H1 (cell line): ENCODE results near the gene RNF144A. TPM values are rescaled to one million over a fixed set of nuclear protein-coding genes. Genes with fewer than 3 reads are reported as not detected.

Source experiments
- CTCF ChIA-PET: fragments of 300-600 bp; sonication (Branson Sonifier 250); formaldehyde crosslinking; loops from one replicate; lab custom pipeline; 2021; ENCODE audit not compliant: partially characterized antibody; lab: Charles Lee
- POLR2A ChIA-PET: fragments of 300-600 bp; sonication (Branson Sonifier 250); formaldehyde crosslinking; loops from one replicate; lab custom pipeline; 2021; ENCODE audit warnings: inconsistent platforms; ENCODE audit not compliant: partially characterized antibody; lab: Charles Lee
- DNase-seq, 2 experiments: peaks; one replicate each; pipeline versions ENCODE4 v3.0.0 to v3.0.0-alpha.2; 2010 to 2022; ENCODE audit warnings: low spot score in 2 of 2, low read depth in 1 of 2, mixed read lengths in 1 of 2
- FAIRE-seq: peaks from 2 replicates; lab custom pipeline; 2011; peaks lifted over from hg19 to GRCh38; lab: Jason Lieb, UNC
- H2AFZ ChIP-seq: 2 replicates; pipeline ENCODE4 v1.8.1; 2012; ENCODE audit warnings: low read length, inconsistent platforms
- H2AK5ac ChIP-seq: 2 replicates; pipeline ENCODE4 v1.6.1; 2013; ENCODE audit warnings: low read depth, low read length
- H2BK120ac ChIP-seq: replicated peaks from 2 replicates; pipeline ENCODE3; 2013; ENCODE audit warnings: low read depth, low read length, inconsistent platforms
- H2BK12ac ChIP-seq: 2 replicates; pipeline ENCODE4 v1.6.1; 2013; ENCODE audit warnings: low read depth, low read length
- H2BK15ac ChIP-seq: 2 replicates; pipeline ENCODE4 v1.6.1; 2013; ENCODE audit warnings: low read length
- H2BK20ac ChIP-seq: 2 replicates; pipeline ENCODE4 v1.6.1; 2013; ENCODE audit warnings: low read length
- H2BK5ac ChIP-seq: 2 replicates; pipeline ENCODE4 v1.6.1; 2013; ENCODE audit warnings: low read depth, low read length
- H3K14ac ChIP-seq: 2 replicates; pipeline ENCODE4 v1.6.1; 2013; ENCODE audit warnings: inconsistent platforms; ENCODE audit not compliant: insufficient read length
- H3K18ac ChIP-seq: 2 replicates; pipeline ENCODE4 v1.6.1; 2013; ENCODE audit warnings: low read length; ENCODE audit errors: extremely low read depth
- H3K23ac ChIP-seq: 2 replicates; pipeline ENCODE4 v1.6.1; 2013; ENCODE audit warnings: inconsistent platforms; ENCODE audit not compliant: insufficient read length
- H3K23me2 ChIP-seq: 2 replicates; pipeline ENCODE4 v1.6.1; 2013; ENCODE audit warnings: low read depth, low read length
- H3K27ac ChIP-seq: 2 replicates; pipeline ENCODE4 v1.6.1; 2011; ENCODE audit warnings: low read depth, low read length, inconsistent platforms
- H3K27me3 ChIP-seq, 4 experiments: replicated peaks in 1 of 4; 1 replicate in 1 of 4; 2 replicates in 3 of 4; pipeline versions ENCODE4 v1.6.1 to v1.8.1; 2011 to 2013; ENCODE audit warnings: low read length in 3 of 4, mild to moderate bottlenecking in 3 of 4, inconsistent platforms in 2 of 4, mixed read lengths in 2 of 4, moderate library complexity in 1 of 4; ENCODE audit not compliant: control insufficient read depth in 3 of 4, insufficient read depth in 3 of 4; ENCODE audit errors: extremely low read depth in 1 of 4
- H3K36me3 ChIP-seq, 4 experiments: 2 replicates each; pipeline versions ENCODE4 v1.6.1 to v1.8.1; 2011 to 2013; ENCODE audit warnings: mild to moderate bottlenecking in 4 of 4, low read length in 3 of 4, moderate library complexity in 2 of 4, control low read depth in 1 of 4, inconsistent platforms in 1 of 4; ENCODE audit not compliant: insufficient read depth in 4 of 4, control insufficient read depth in 2 of 4
- H3K4ac ChIP-seq: replicated peaks from 2 replicates; pipeline ENCODE3; 2013; ENCODE audit warnings: low read length, low read depth, mixed read lengths, inconsistent platforms; ENCODE audit not compliant: insufficient read length
- H3K4me1 ChIP-seq, 4 experiments: replicated peaks in 1 of 4; 1 replicate in 1 of 4; 2 replicates in 3 of 4; pipeline versions ENCODE4 v1.6.1 to v1.8.1; 2011 to 2013; ENCODE audit warnings: low read length in 3 of 4, inconsistent platforms in 2 of 4, mixed read lengths in 1 of 4; ENCODE audit not compliant: insufficient read depth in 4 of 4, control insufficient read depth in 3 of 4
- H3K4me2 ChIP-seq, 2 experiments: 2 replicates each; pipeline versions ENCODE4 v1.6.1 to v1.8.1; 2011 to 2013; ENCODE audit warnings: low read depth in 2 of 2, low read length in 2 of 2, control low read depth in 1 of 2, inconsistent platforms in 1 of 2, mild to moderate bottlenecking in 1 of 2; ENCODE audit not compliant: insufficient read depth in 1 of 2
- H3K4me3 ChIP-seq, 4 experiments: fragments of 200-600, 300-600 bp in 1 of 4; sonication (generic), shearing (Covaris generic), sonication (Bioruptor Twin) in 1 of 4; 2 replicates each; pipeline versions ENCODE4 v1.5.1 to v1.8.1; 2011 to 2016; ENCODE audit warnings: low read length in 4 of 4, low read depth in 3 of 4, control low read depth in 2 of 4, inconsistent platforms in 2 of 4, mild to moderate bottlenecking in 2 of 4, mixed read lengths in 1 of 4, moderate library complexity in 1 of 4; ENCODE audit not compliant: insufficient read depth in 2 of 4; ENCODE audit errors: extremely low read depth in 1 of 4
- H3K56ac ChIP-seq: replicated peaks from 2 replicates; pipeline ENCODE3; 2013; ENCODE audit warnings: low read depth, mild to moderate bottlenecking, mixed read lengths, low read length, inconsistent platforms; ENCODE audit not compliant: insufficient read length
- H3K79me1 ChIP-seq: 2 replicates; pipeline ENCODE4 v1.6.1; 2013; ENCODE audit warnings: low read depth, low read length, control low read depth
- H3K79me2 ChIP-seq, 2 experiments: 2 replicates each; pipeline versions ENCODE4 v1.6.1 to v1.8.1; 2012 to 2013; ENCODE audit warnings: low read length in 2 of 2, mild to moderate bottlenecking in 2 of 2, inconsistent platforms in 1 of 2; ENCODE audit not compliant: insufficient read depth in 2 of 2, control insufficient read depth in 1 of 2
- H3K9ac ChIP-seq, 4 experiments: replicated peaks in 1 of 4; 1 replicate in 1 of 4; 2 replicates in 3 of 4; pipeline versions ENCODE4 v1.6.1 to v1.8.1; 2011 to 2013; ENCODE audit warnings: low read depth in 3 of 4, low read length in 3 of 4, control low read depth in 2 of 4, mild to moderate bottlenecking in 2 of 4, moderate library complexity in 2 of 4, inconsistent platforms in 1 of 4; ENCODE audit errors: extremely low read depth in 1 of 4
- H3K9me3 ChIP-seq, 2 experiments: 2 replicates each; pipeline versions ENCODE4 v1.6.1 to v1.8.1; 2012 to 2013; ENCODE audit warnings: mild to moderate bottlenecking in 2 of 2, moderate library complexity in 2 of 2, control low read depth in 1 of 2, inconsistent platforms in 1 of 2, low read depth in 1 of 2, low read length in 1 of 2, mixed read lengths in 1 of 2; ENCODE audit not compliant: insufficient read depth in 2 of 2
- H4K20me1 ChIP-seq, 2 experiments: replicated peaks in 1 of 2; 2 replicates each; pipeline versions ENCODE3 to v1.8.1; 2011 to 2013; ENCODE audit warnings: inconsistent platforms in 2 of 2, low read length in 2 of 2, mild to moderate bottlenecking in 1 of 2; ENCODE audit not compliant: insufficient read depth in 2 of 2, control insufficient read depth in 1 of 2
- H4K5ac ChIP-seq: 2 replicates; pipeline ENCODE4 v1.6.1; 2013; ENCODE audit warnings: low read length, low read depth, mixed read lengths, inconsistent platforms; ENCODE audit not compliant: insufficient read length
- H4K8ac ChIP-seq: 2 replicates; pipeline ENCODE4 v1.8.0; 2013; ENCODE audit warnings: mild to moderate bottlenecking, moderate library complexity, low read length, inconsistent platforms; ENCODE audit not compliant: insufficient read depth; ENCODE audit errors: extremely low read depth
- H4K91ac ChIP-seq: replicated peaks from 2 replicates; pipeline ENCODE3; 2013; ENCODE audit warnings: low read length, mixed read lengths, inconsistent platforms; ENCODE audit not compliant: insufficient read length
- CREB1 ChIP-seq: IDR thresholded peaks from 2 replicates; pipeline ENCODE4 v1.6.1; 2012; ENCODE audit warnings: inconsistent platforms
- WGBS, 2 experiments: shearing (Covaris generic) in 1 of 2; methylation state at CpG; one replicate each; pipeline versions ENCODE4 v1.1.6 to v1.1.7; 2013 to 2015; ENCODE audit warnings: low lambda C conversion rate in 2 of 2, mixed read lengths in 2 of 2, inconsistent platforms in 1 of 2, low coverage in 1 of 2, missing lambda C conversion rate in 1 of 2; ENCODE audit not compliant: insufficient replicate concordance in 2 of 2, insufficient coverage in 1 of 2, insufficient read length in 1 of 2; ENCODE audit errors: extremely low coverage in 1 of 2, missing lambda C conversion rate in 1 of 2; 5-methylcytosine and 5-hydroxymethylcytosine counted together
- polyA plus RNA-seq, 7 experiments: library from polyadenylated mRNA; depleted of rRNA in 3 of 7; stranded (reverse) in 5 of 7; unstranded in 2 of 7; fragments of >200 nt in 5 of 7; fragments of 200-250 nt in 2 of 7; gene quantifications; 1 replicate in 5 of 7; 2 replicates in 1 of 7; 4 replicates in 1 of 7; pipeline versions ENCODE4 v1.2.1 to v1.2.3, GENCODE V29; 2011 to 2013; ENCODE audit warnings: missing spikeins in 2 of 7, mixed read lengths in 2 of 7
- total RNA-seq: library from RNA; stranded (reverse); fragmentation: NEBNext Ultra II Directional; extraction: Animal tissue kit (Norgen Biotek cat#: 25700); gene quantifications from 2 replicates; pipeline ENCODE4 v1.2.1, GENCODE V29; 2021

RNF144A gene
- total and polyA plus RNA-seq, 2 of the 8 experiments (the other 6 are each of a cell fraction or from before 2014, with no cell fraction given): 14.0 to 15.0 TPM

GRCh38 chr2:6986301-6986911 lies 69.2 kb downstream of the RNF144A start:
- H2BK120ac ChIP-seq: no peak overlapping the region
- H2AFZ ChIP-seq: no peak overlapping the region
- H3K79me1 ChIP-seq: no peaks in the 10 kb centered on the region
- H3K14ac ChIP-seq: no peak overlapping the region
- no peak overlapping the region for H2BK5ac ChIP-seq
- H3K4me1 ChIP-seq: peaks cover 0 to 4% (median 0%) of the 10 kb centered on the region in 4 experiments; a peak in 1 of 7 replicates
- no peak overlapping the region for H2BK20ac ChIP-seq
- no peak overlapping the region for H3K56ac ChIP-seq
- no peaks in the 10 kb centered on the region for H3K23me2 ChIP-seq
- WGBS, 2 experiments: 61% methylated on average over 3 of the region's 3 CpGs; no CpG with 5 or more reads in 1 of the 2 experiments
- POLR2A ChIA-PET: no interaction called here
- H2AK5ac ChIP-seq: no peak overlapping the region
- no peak overlapping the region for H3K4me2 ChIP-seq
- CTCF ChIA-PET: interaction anchor here (1.0 to 1.5 kb wide), 2 partner anchors 12 to 19 kb away, joined by 3 read pairs; no protein-coding TSS in a partner anchor
- H3K79me2 ChIP-seq: no peaks in the 10 kb centered on the region
- no peak overlapping the region for H4K5ac ChIP-seq
- no peak for FAIRE-seq
- no peak overlapping the region for H2BK12ac ChIP-seq
- no peak for DNase-seq
- H4K8ac ChIP-seq: no peak overlapping the region
- H4K91ac ChIP-seq: no peak overlapping the region
- H3K36me3 ChIP-seq: peaks cover 0 to 6% (median 0%) of the 10 kb centered on the region in 4 experiments; a peak in 1 of 8 replicates
- H3K4ac ChIP-seq: no peak overlapping the region
- no peak overlapping the region for H2BK15ac ChIP-seq
- H3K23ac ChIP-seq: no peak overlapping the region
- H3K18ac ChIP-seq: no peak overlapping the region
- no peak overlapping the region for H3K27ac ChIP-seq
- no peak overlapping the region for H3K9ac ChIP-seq
- H3K27me3 ChIP-seq: no peaks in the 10 kb centered on the region
- peaks cover 2 to 10% of the 10 kb centered on the region in 2 experiments; a peak in 3 of 4 replicates for H3K9me3 ChIP-seq
- no peak overlapping the region for H3K4me3 ChIP-seq
- TF ChIP-seq CREB1: no peak
- H4K20me1 ChIP-seq: no peaks in the 10 kb centered on the region
